ENCODE results near the gene ITGA8. TPM values are rescaled to one million over a fixed set of nuclear protein-coding genes. Genes with fewer than 3 reads are reported as not detected.
"Not testable (repeated sequence)": the region's sequence is repeated elsewhere in the genome, so short reads cannot be mapped to it uniquely, and the experiment has no call there.

ITGA8 gene
- total RNA-seq, 2 experiments from 2014 or later = not detected

DNA sequence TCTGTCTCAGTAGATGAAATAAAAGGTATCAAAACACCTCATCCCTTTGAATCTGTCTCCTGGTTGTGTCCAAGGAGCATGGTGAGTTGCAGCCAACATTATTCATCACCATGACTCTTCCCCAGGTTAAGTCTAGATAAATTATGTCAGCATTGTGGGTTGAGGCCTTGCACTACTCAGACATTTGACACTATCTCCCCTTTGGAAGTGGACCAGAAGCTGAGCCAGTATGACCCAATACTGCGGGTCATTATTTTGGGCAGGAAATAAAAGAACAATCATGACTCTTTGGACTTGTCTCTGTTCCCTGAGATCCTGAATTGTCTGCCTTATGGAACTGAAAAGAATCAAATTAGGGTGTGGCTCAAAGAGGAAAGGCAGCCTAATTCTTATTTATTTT is 180.5 kb downstream of the ITGA8 start:
- DNase-seq (no peak), ATAC-seq (ENCODE audit: low read depth) (no peak)
- H3K27me3 Mint-ChIP-seq = no peaks in the 10 kb centered on the region
- H3K4me3 Mint-ChIP-seq = no peak overlapping the region
- no peaks in the 10 kb centered on the region for H3K4me1 Mint-ChIP-seq
- H3K9me3 Mint-ChIP-seq = peaks cover 3% of the 10 kb centered on the region
- H3K27ac Mint-ChIP-seq = no peak overlapping the region
- H3K36me3 Mint-ChIP-seq = no peaks in the 10 kb centered on the region
- POLR2A ChIA-PET = no interaction called here

DNA sequence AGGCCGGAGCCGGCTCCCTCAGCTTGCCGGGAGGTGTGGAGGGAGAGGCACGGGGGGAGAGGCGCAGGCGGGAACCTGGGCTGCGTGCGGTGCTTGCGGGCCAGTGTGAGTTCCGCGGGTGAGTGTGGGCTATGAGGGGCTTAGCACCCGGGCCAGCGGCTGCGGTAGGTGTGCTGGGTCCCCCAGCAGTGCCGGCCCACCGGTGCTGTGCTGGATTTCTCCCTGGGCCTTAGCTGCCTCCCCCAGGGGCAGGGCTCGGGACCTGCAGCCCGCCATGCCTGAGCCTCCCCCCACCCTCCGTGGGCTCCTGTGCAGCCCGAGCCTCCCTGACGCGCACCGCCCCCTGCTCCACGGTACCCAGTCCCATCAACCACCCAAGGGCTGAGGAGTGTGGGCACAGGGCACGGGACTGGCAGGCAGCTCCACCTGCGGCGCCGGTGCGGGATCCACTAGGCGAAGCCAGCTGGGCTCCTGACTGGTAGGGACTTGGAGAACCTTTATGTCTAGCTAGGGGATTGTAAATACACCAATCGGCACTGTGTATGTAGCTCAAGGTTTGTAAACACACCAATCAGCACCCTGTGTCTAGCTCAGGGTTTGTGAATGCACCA is 184.7 kb downstream of the ITGA8 start:
- H3K27ac Mint-ChIP-seq; H3K4me1 Mint-ChIP-seq; DNase-seq; H3K36me3 Mint-ChIP-seq; H3K9me3 Mint-ChIP-seq; H3K4me3 Mint-ChIP-seq; ATAC-seq (ENCODE audit: low read depth); H3K27me3 Mint-ChIP-seq; POLR2A ChIA-PET: not testable (repeated sequence)

DNA sequence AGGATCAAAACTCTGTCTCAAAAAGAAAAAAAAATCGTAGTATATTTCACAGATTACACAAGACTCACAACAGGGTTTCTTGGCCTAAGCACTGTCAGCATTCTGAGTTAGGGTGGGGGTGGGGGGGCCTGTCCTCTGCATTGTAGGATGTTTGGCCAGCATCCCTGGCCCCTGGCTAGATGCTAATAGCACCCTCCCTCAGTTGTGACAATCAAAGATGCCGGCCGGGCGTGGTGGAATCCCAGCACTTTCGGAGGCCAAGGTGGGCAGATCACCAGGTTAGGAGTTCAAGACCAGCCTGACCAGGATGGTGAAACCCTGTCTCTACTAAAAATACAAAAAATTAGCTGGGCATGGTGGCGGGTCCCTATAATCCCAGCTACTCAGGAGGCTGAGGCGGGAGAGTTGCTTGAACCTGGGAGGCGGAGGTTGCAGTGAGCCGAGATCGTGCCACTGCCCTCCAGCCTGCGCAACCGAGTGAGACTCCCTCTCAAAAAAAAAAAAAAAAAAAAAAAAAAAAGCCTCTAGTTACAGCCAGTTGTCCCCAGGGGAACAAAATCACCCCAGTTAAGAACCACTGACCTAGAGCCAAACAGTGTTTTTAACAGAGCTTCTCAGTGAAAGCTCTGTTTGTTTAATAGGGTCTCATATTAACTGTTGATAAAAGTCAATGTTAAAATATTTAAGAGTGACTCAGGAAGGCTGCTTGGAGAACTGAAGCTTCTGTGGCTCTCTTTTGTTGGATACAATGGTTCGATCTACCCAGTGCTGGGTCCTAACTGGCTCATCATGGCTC is 187.6 kb downstream of the ITGA8 start:
- POLR2A ChIA-PET = interaction anchor here (0.6 kb wide), 1 partner anchor 21 kb away, joined by 4 read pairs; no protein-coding TSS in a partner anchor
- Mint-ChIP-seq H3K4me1 (no peaks in the 10 kb centered on the region), H3K27me3 (no peaks in the 10 kb centered on the region), H3K36me3 (no peaks in the 10 kb centered on the region), H3K4me3 (no peak overlapping the region), H3K9me3 (peaks cover 2% of the 10 kb centered on the region), H3K27ac (no peak overlapping the region)
- ATAC-seq (ENCODE audit: low read depth) (no peak), DNase-seq (no peak)

DNA sequence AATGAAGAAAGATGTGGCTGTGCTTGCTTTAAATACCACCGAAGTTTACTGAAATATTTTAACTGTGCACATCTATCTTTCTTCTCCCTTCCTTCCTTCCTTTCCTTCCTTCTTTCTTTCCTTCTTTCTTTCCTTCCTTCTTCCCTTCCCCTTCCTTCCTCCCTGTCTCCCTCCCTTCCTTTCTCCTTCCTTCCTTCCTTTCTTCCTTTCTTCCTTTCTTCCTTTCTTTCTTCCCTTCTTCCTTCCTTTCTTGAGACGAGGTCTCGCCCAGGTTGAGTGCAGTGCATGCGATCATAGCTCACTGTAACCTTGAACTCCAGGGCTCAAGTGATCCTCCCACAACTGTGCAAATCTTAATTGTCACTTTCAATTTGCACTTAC is 190.9 kb downstream of the ITGA8 start:
- DNase-seq = no peak
- no peak overlapping the region for H3K4me3 Mint-ChIP-seq
- no peaks in the 10 kb centered on the region for H3K4me1 Mint-ChIP-seq
- H3K27ac Mint-ChIP-seq = no peak overlapping the region
- H3K9me3 Mint-ChIP-seq = no peaks in the 10 kb centered on the region
- POLR2A ChIA-PET = no interaction called here
- no peak for ATAC-seq (ENCODE audit: low read depth)
- H3K36me3 Mint-ChIP-seq = no peaks in the 10 kb centered on the region
- H3K27me3 Mint-ChIP-seq = no peaks in the 10 kb centered on the region

DNA sequence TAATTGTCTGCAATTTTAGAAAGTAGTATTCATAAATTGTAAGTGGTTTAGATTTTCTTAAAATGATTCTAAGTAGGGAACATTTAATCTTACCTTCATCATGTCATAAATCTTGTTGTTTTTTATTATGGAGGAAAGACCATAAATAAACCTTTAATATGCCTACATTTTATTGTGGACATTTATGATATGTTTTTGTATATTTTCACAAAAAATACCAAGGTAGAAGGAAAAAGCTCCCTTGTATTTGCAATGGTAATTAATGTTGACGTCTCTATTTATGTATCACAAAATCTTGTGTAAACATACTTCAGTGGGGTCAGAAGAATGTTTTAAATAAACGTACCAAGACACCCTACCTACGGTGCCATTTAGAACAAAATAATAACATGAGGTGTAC is 193.0 kb downstream of the ITGA8 start:
- Mint-ChIP-seq H3K36me3 (no peaks in the 10 kb centered on the region), H3K4me1 (no peaks in the 10 kb centered on the region), H3K27ac (no peak overlapping the region), H3K4me3 (no peak overlapping the region), H3K9me3 (no peaks in the 10 kb centered on the region), H3K27me3 (no peaks in the 10 kb centered on the region)
- POLR2A ChIA-PET = no interaction called here
- ATAC-seq (ENCODE audit: low read depth) (no peak), DNase-seq (no peak)

DNA sequence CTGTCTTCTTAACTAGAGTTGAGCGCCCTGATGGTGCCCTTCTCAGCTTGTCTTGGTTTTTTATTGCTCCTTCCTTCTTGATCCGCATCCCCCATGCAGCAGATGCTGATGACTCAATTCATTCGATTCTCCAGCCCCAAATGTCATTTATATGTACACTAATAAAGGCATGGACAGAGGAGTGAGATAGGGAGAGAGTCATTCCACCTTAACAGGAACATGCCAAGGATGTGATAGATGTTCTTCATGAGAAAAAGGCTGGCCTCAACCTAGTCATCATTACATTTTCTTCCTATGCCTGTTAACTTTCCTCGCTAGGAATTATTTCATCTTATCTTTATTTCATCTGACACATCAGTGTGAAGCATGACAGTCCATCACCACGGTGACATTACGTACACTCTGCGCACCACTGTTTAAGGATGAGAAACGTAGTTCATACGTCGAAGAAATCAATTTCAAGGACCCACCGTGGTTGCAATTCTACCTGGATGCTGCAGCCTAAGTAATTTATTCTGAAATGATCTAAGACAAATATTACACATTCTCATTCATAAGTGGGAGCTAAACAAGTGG is 198.3 kb downstream of the ITGA8 start:
- Mint-ChIP-seq H3K9me3 (no peaks in the 10 kb centered on the region), H3K4me3 (no peak overlapping the region), H3K36me3 (no peaks in the 10 kb centered on the region), H3K4me1 (no peaks in the 10 kb centered on the region), H3K27ac (no peak overlapping the region), H3K27me3 (no peaks in the 10 kb centered on the region)
- DNase-seq (no peak), ATAC-seq (ENCODE audit: low read depth) (no peak)
- POLR2A ChIA-PET = no interaction called here

DNA sequence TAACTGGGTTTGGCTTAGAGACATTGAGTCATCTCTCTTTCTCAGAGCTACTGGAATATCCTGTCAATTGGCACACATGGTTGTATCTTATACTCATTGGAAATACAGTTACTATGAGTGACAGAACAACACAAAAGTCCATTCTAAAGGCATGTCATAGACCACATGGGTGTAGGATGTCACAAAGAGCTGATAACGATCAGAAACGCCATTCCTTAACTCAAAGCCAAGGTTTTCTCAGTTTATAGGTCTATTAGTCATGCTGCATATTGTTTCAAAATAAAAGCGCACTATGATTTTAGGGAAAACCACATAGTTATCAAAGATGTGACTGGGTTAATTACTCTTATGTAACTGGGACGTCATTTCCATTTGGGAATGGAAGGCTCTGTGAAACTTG is 201.5 kb downstream of the ITGA8 start:
- Mint-ChIP-seq H3K4me3 (no peak overlapping the region), H3K27me3 (no peaks in the 10 kb centered on the region), H3K9me3 (no peaks in the 10 kb centered on the region), H3K36me3 (no peaks in the 10 kb centered on the region), H3K27ac (no peak overlapping the region), H3K4me1 (no peaks in the 10 kb centered on the region)
- DNase-seq = no peak
- ATAC-seq (ENCODE audit: low read depth) = no peak
- POLR2A ChIA-PET = no interaction called here

DNA sequence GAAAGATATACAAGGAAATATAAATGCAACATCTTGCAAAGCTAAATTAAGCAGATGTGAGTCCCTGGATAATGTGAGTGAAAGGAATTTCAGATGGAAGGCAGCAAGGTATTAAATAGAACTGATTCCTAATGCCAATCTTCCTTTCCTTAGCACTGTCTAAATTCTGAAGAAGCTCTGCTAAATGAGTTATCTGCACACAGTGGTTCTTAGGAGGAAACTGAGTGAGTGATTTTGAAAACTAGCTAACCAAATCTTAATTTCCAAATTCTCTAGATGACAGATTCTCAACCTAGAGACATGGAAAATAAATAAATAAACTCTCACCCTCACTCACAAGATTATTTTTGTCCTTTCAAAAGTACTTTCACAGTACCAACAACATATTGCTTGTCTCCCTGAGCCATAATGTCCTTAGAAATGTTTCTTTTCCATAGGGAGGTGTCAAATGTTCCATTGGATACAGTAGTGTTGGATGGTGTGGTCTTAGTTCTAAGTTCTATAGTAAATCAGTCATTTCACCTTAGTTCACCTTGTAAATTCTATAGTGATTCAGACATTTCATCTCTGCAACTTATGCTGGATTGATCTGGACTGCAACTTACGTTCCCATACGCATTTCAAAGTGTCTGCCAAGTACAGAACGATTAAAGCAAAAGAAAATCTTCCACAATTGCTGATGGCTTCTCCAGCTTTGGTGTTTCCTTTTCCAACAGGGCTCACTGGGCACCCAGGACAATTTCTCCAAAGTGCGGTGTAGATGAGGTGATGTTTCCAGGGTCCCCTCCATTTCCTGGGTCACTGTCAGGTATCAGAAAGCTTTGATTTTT is 203.3 kb downstream of the ITGA8 start:
- H3K36me3 Mint-ChIP-seq = no peaks in the 10 kb centered on the region
- no peak overlapping the region for H3K4me3 Mint-ChIP-seq
- H3K27me3 Mint-ChIP-seq = no peaks in the 10 kb centered on the region
- no peaks in the 10 kb centered on the region for H3K4me1 Mint-ChIP-seq
- no peak for DNase-seq
- POLR2A ChIA-PET = no interaction called here
- H3K27ac Mint-ChIP-seq = no peak overlapping the region
- no peaks in the 10 kb centered on the region for H3K9me3 Mint-ChIP-seq
- no peak for ATAC-seq (ENCODE audit: low read depth)

DNA sequence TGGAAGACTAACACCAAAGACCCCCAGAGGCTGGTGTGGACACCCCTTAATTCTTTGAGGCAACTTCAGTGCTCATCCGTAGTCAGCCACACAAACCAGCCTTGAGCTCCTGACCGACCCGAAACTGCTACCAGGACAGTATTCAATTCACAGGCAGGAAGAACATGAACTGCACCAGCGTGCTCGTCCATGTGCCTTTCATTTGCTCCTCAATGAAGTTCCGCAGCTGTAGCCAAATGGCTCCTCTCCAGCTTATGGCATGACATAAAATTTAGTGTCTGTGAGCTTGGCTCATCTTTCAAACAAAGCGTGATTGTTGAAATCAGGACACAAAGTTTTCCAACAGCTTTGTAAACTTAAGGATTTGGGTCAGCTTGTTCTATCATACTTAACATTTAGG is 204.5 kb downstream of the ITGA8 start:
- Mint-ChIP-seq H3K36me3 (no peaks in the 10 kb centered on the region), H3K9me3 (no peaks in the 10 kb centered on the region), H3K4me3 (no peak overlapping the region), H3K4me1 (no peaks in the 10 kb centered on the region), H3K27ac (no peak overlapping the region), H3K27me3 (no peaks in the 10 kb centered on the region)
- POLR2A ChIA-PET = no interaction called here
- no peak for ATAC-seq (ENCODE audit: low read depth)
- DNase-seq = no peak

DNA sequence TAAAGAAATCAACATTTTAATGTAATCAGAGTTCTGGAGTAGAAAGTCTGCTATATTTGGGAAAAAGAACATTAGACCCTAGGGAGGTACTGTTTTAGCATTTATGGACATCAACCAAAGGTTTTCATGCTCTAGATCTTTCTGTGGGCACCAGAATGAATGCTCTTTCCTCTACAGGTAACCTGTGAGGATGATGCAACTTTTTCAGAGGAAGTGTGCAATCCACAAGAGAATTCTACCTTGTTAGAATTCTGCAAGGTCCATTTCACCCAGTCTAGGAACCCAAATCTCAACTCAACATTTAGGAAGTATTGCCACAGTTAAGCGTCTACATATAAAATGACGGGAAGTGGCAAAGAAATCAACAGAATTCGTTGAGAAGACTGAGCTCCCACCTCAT is 208.8 kb downstream of the ITGA8 start:
- DNase-seq = no peak
- H3K27me3 Mint-ChIP-seq = no peaks in the 10 kb centered on the region
- H3K9me3 Mint-ChIP-seq = no peaks in the 10 kb centered on the region
- ATAC-seq (ENCODE audit: low read depth) = no peak
- POLR2A ChIA-PET = no interaction called here
- no peak overlapping the region for H3K27ac Mint-ChIP-seq
- no peaks in the 10 kb centered on the region for H3K36me3 Mint-ChIP-seq
- H3K4me1 Mint-ChIP-seq = no peaks in the 10 kb centered on the region
- H3K4me3 Mint-ChIP-seq = no peak overlapping the region

DNA sequence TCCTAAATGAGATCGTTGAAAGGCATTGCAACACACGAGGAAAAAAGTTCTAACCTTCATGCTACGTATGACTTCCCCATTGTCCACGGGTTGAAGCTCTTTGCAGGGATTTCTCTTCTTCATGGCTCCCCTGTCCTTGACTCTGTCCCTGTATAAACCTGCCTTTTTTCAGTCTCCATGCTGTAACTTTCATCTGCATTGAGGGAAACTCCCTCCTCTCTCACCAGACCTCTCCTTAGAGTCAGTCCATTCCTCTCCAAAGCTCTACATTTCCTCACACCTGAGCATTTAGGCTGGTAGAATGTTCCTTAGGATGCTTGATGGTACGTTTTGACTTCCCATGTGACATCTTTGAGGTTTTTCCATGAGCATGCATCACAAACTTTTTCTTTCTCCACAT is 214.4 kb downstream of the ITGA8 start:
- ATAC-seq (ENCODE audit: low read depth) (no peak), DNase-seq (no peak)
- H3K27me3 Mint-ChIP-seq = peaks cover 23% of the 10 kb centered on the region
- H3K27ac Mint-ChIP-seq = no peak overlapping the region
- H3K9me3 Mint-ChIP-seq = no peaks in the 10 kb centered on the region
- no peak overlapping the region for H3K4me3 Mint-ChIP-seq
- no peaks in the 10 kb centered on the region for H3K36me3 Mint-ChIP-seq
- peaks cover 4% of the 10 kb centered on the region for H3K4me1 Mint-ChIP-seq
- POLR2A ChIA-PET = no interaction called here

DNA sequence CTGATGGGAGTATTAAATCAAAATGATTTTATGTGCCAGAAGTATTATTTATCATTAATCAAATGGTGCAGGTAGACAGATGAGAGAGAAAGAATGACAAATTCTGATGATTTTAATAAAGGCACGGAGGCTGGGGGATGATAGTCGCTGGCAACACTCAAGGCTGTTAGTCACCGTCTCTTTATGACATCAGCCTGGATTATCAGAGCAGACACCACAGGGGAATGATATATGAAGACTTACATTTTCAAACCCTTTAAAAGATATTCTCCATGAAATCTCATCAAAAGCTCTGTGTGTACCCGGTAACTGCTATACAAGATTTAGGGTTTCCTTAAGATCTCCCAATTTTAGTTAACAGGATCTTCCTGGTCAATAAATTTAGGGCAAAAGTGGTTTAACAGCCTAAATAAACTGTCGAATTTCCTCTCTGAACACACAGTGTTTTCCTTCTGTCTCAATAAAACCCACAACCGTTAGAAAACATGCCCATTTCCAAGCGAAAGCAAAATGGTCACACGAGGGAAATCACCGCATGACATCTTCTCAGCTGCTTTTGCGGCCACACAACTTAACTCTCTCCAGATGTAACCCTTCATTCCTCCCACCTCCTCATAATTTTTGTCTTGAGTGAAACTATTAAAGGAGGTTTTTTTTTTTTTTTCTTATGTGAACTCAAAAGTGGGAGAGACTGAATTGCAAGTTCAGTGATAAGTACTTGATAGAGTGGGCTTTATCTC is 215.5 kb downstream of the ITGA8 start:
- ATAC-seq (ENCODE audit: low read depth) (no peak), DNase-seq (no peak)
- Mint-ChIP-seq H3K4me3 (no peak overlapping the region), H3K4me1 (peaks cover 4% of the 10 kb centered on the region), H3K9me3 (no peaks in the 10 kb centered on the region), H3K36me3 (no peaks in the 10 kb centered on the region), H3K27ac (no peak overlapping the region), H3K27me3 (peaks cover 23% of the 10 kb centered on the region)
- POLR2A ChIA-PET = no interaction called here

DNA sequence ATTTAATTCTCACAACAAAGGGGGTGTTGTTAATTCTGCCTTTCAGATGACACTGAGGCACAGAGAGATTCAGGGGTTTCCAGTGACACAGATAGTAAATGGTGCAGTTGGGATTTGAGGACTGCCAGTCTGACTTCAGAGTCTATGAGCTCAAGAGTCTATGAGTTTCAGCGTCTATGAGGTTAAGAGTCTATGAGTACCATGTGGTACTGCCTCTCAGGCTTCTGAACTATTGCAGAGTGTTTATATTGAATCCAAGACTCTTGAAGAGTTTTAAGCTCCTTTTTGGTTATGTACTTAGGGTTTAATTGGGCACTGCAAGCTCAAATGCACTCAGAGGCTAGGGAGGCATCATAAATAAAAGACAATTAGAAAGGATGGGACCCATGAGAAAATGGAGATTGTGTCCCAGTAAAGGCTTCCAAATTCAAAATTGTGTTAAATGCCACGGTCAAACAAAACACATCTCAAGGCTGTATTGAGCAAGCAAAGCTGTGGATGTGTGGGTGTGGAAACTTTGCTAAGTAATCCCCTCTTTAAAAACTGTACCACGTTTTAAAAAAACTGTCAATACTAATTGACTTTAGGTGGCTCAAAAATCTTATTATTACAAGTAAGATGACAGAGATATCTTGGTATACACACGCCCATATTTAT is 224.7 kb downstream of the ITGA8 start:
- Mint-ChIP-seq H3K4me3 (no peak overlapping the region), H3K36me3 (no peaks in the 10 kb centered on the region), H3K27me3 (no peaks in the 10 kb centered on the region), H3K4me1 (no peaks in the 10 kb centered on the region), H3K9me3 (no peaks in the 10 kb centered on the region), H3K27ac (no peak overlapping the region)
- POLR2A ChIA-PET = no interaction called here
- no peak for DNase-seq
- ATAC-seq (ENCODE audit: low read depth) = no peak

Measured in activated naive CD8-positive, alpha-beta T cell treated with anti-CD3 and anti-CD28 coated beads, Interleukin-2, amount 10 ng/mL, durations not matched to agents 7 days and 5 days (primary cell).